ENCODE measurements around the gene C1QL1.

The C1QL1 gene

GRCh38 chr17:44968225-44969143 is at the start of gene C1QL1:
TSS of gene C1QL1 (minus strand) at chr17:44968303. CDS start at chr17:44968048, 255 bp downstream.
- DNase-seq, result peak; percentile 97

- DNase-seq, result peak; percentile 44
These were observed 48.7 kb upstream of the C1QL1 start for GRCh38 chr17:45016823-45017222.

GRCh38 chr17:45016237-45016636 is 48.1 kb upstream of the C1QL1 start:
- DNase-seq, result no peak

- peak; percentile 49 for DNase-seq
These were observed 45.2 kb upstream of the C1QL1 start for GRCh38 chr17:45013021-45013997.

GRCh38 chr17:45011767-45012166 is 43.7 kb upstream of the C1QL1 start:
- DNase-seq, result no peak

GRCh38 chr17:45009676-45010467 is 41.8 kb upstream of the C1QL1 start:
- peak; percentile 37 for DNase-seq

- peak; percentile 75 for DNase-seq
These were observed 40.1 kb upstream of the C1QL1 start for GRCh38 chr17:45008216-45008615.

GRCh38 chr17:45006927-45007461 is 38.9 kb upstream of the C1QL1 start:
- DNase-seq, result no peak

GRCh38 chr17:45005700-45006099 is 37.6 kb upstream of the C1QL1 start:
- no peak for DNase-seq

- no peak for DNase-seq
These were observed 36.3 kb upstream of the C1QL1 start for GRCh38 chr17:45004388-45004787.

- no peak for DNase-seq
These were observed 35.8 kb upstream of the C1QL1 start for GRCh38 chr17:45003877-45004276.

- DNase-seq, result peak; percentile 79
These were observed 33.2 kb upstream of the C1QL1 start for GRCh38 chr17:45001310-45001709.

GRCh38 chr17:44999433-44999832 is 31.3 kb upstream of the C1QL1 start:
- DNase-seq, result peak; percentile 30

- DNase-seq, result no peak
These were observed 30.5 kb upstream of the C1QL1 start for GRCh38 chr17:44998646-44999045.

- DNase-seq, result no peak
These were observed 29.8 kb upstream of the C1QL1 start for GRCh38 chr17:44997733-44998520.

GRCh38 chr17:44996304-44996703 is 28.2 kb upstream of the C1QL1 start:
- no peak for DNase-seq

GRCh38 chr17:44995436-44996001 is 27.4 kb upstream of the C1QL1 start:
- no peak for DNase-seq

GRCh38 chr17:44992242-44992939 is 24.3 kb upstream of the C1QL1 start:
- no peak for DNase-seq

- peak; percentile 56 for DNase-seq
These were observed 22.9 kb upstream of the C1QL1 start for GRCh38 chr17:44990994-44991393.

GRCh38 chr17:44989552-44990138 is 21.5 kb upstream of the C1QL1 start:
- DNase-seq, result no peak
